Naive B cell (primary cell): ENCODE data around the gene MTMR3. TPM values are rescaled to one million over a fixed set of nuclear protein-coding genes. Genes with fewer than 3 reads are reported as not detected.

Source experiments
- ATAC-seq, 2 donors: fragments of 150-1000 bp; cut with Tn5 transposase; 2 replicates each; pipeline ENCODE4 v1.10.0; 2021; ENCODE audit warnings: low read depth in 2 of 2, mild to moderate bottlenecking in 2 of 2, moderate library complexity in 2 of 2
- DNase-seq: peaks from one replicate; pipeline ENCODE4 v3.0.0; 2022
- H3K27ac Mint-ChIP-seq, 6 donors: one replicate each; pipeline ENCODE4 v1.8.0; 2020 to 2022; ENCODE audit warnings: mild to moderate bottlenecking in 6 of 6, mixed read lengths in 6 of 6, moderate library complexity in 5 of 6, inconsistent platforms in 2 of 6
- H3K27me3 Mint-ChIP-seq, 3 donors: one replicate each; pipeline ENCODE4 v1.8.0; 2021 to 2022; ENCODE audit warnings: mixed read lengths in 3 of 3, mild to moderate bottlenecking in 1 of 3
- H3K36me3 Mint-ChIP-seq, 2 donors: one replicate each; pipeline ENCODE4 v1.8.0; 2020 to 2022; ENCODE audit warnings: mixed read lengths in 2 of 2, inconsistent platforms in 1 of 2, mild to moderate bottlenecking in 1 of 2
- H3K4me1 Mint-ChIP-seq, 3 donors: one replicate each; pipeline ENCODE4 v1.8.0; 2020 to 2022; ENCODE audit warnings: mixed read lengths in 3 of 3, inconsistent platforms in 1 of 3, mild to moderate bottlenecking in 1 of 3, moderate library complexity in 1 of 3
- H3K4me3 Mint-ChIP-seq, 8 donors: one replicate each; pipeline ENCODE4 v1.8.0; 2020 to 2022; ENCODE audit warnings: mild to moderate bottlenecking in 8 of 8, mixed read lengths in 8 of 8, moderate library complexity in 8 of 8, inconsistent platforms in 2 of 8
- H3K9me3 Mint-ChIP-seq, 7 donors: one replicate each; pipeline ENCODE4 v1.8.0; 2020 to 2022; ENCODE audit warnings: mixed read lengths in 7 of 7, mild to moderate bottlenecking in 5 of 7, inconsistent platforms in 2 of 7, moderate library complexity in 1 of 7
- polyA plus RNA-seq, 6 donors: library from polyadenylated mRNA; unstranded; fragments of 300-500 nt; fragmentation: Illumina TruSeq; gene quantifications; one replicate each; pipeline ENCODE4 v1.2.3, GENCODE V29; 2021; ENCODE audit warnings: low read depth in 6 of 6

MTMR3 gene
- polyA plus RNA-seq, 6 donors from 2014 or later = 7.4 to 25.4 (median 15.5) TPM

- no peak overlapping the region for H3K27ac Mint-ChIP-seq
- peaks cover 42 to 62% (median 57%) of the 10 kb centered on the region in 3 donors for H3K4me1 Mint-ChIP-seq
- H3K4me3 Mint-ChIP-seq = peak overlapping the region in 1 of 8 donors; percentile 3
- peaks cover 0 to 3% (median 0%) of the 10 kb centered on the region in 7 donors for H3K9me3 Mint-ChIP-seq
- H3K27me3 Mint-ChIP-seq = no peaks in the 10 kb centered on the region
- ATAC-seq = no peak
- H3K36me3 Mint-ChIP-seq = peaks cover under 1 to 5% of the 10 kb centered on the region in 2 donors
- no peak for DNase-seq
These were observed 53.2 kb downstream of the MTMR3 start for GRCh38 chr22:29936186-29936585.

DNA sequence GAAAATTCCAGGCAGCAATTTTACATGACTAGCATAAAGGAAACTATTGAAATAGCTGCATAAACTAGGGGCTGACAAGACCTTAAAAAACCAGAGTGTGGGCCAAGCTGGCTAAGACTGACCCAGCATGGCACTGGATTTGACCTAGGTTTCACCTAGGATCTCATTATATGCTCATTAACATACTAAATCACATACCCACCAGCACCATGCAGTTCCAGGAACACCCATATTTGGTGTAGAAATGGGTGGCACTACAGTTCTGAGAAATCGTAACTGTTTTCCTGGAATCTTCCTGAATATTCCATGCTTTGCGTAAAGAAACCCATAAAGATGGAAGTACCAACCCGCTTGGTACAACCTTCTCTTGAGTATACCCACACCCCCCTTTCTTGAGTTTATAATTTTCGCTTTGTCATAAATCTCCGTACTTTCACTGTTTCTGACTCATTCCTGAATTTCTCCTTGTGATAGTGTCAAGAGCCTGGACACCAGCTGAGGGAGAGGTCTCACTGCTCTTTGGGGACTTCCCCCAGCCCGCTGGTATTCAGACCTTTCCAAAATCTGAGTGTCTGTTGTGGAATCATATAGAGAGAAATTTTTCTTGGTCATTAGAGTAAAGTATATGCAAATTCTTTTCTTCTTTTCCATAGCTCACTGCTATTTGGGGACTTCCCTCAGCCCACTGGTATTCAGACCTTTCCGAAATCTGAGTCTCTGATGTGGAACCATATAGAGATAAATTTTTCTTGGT lies 55.1 kb downstream of the MTMR3 start:
- peak overlapping the region in 3 of 6 donors; percentile 25 to 79 (median 44) for H3K27ac Mint-ChIP-seq
- DNase-seq (no peak), ATAC-seq (peak; percentile 46 to 73)
- H3K27me3 Mint-ChIP-seq = no peaks in the 10 kb centered on the region
- H3K4me1 Mint-ChIP-seq = peaks cover 38 to 52% (median 46%) of the 10 kb centered on the region in 3 donors
- peak overlapping the region in 7 of 8 donors; percentile 57 to 86 (median 59) for H3K4me3 Mint-ChIP-seq
- H3K9me3 Mint-ChIP-seq = peaks cover 0 to 8% (median 5%) of the 10 kb centered on the region in 7 donors
- H3K36me3 Mint-ChIP-seq = peaks cover 11 to 12% of the 10 kb centered on the region in 2 donors

- H3K9me3 Mint-ChIP-seq = peaks cover 0 to 9% (median 5%) of the 10 kb centered on the region in 7 donors
- peak overlapping the region in 2 of 8 donors; percentile 52 to 80 for H3K4me3 Mint-ChIP-seq
- no peaks in the 10 kb centered on the region for H3K27me3 Mint-ChIP-seq
- H3K4me1 Mint-ChIP-seq = peaks cover 42 to 50% (median 49%) of the 10 kb centered on the region in 3 donors
- H3K36me3 Mint-ChIP-seq = peaks cover 11 to 12% of the 10 kb centered on the region in 2 donors
- no peak for ATAC-seq
- no peak for DNase-seq
- peak overlapping the region in 1 of 6 donors; percentile 55 for H3K27ac Mint-ChIP-seq
These were observed 57.6 kb downstream of the MTMR3 start for GRCh38 chr22:29940526-29940925.

DNA sequence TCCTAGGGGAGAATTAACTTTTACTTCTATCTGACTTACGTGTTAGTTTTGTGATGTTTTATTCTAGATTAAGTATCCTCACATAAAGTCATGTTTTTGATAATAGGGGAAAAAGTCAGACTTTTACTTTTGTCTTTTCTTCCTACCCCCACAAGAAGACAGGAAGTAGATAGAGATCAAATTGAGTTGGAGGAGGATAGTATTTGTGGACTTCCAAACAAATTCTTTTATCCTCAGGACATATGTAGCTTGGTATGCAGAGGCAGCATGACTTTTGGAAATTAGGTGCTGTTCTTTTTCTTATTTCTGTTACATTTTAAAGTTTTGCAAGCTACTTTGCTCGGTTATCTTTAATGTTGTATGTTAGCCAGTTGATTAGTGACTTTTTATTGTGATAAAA lies 61.4 kb downstream of the MTMR3 start:
- ATAC-seq = no peak

GRCh38 chr22:29945435-29945834 lies 62.5 kb downstream of the MTMR3 start:
- peak overlapping the region in 1 of 6 donors; percentile 86 for H3K27ac Mint-ChIP-seq
- peaks cover 40 to 45% (median 44%) of the 10 kb centered on the region in 3 donors for H3K4me1 Mint-ChIP-seq
- no peak overlapping the region for H3K4me3 Mint-ChIP-seq
- DNase-seq (no peak), ATAC-seq (no peak)
- peaks cover 0 to 9% (median 5%) of the 10 kb centered on the region in 7 donors for H3K9me3 Mint-ChIP-seq
- peaks cover 11 to 12% of the 10 kb centered on the region in 2 donors for H3K36me3 Mint-ChIP-seq
- H3K27me3 Mint-ChIP-seq = no peaks in the 10 kb centered on the region

More for the DNA sequence above, 61.4 kb downstream of the MTMR3 start:
- Mint-ChIP-seq H3K4me1 (peaks cover 40 to 45% (median 43%) of the 10 kb centered on the region in 3 donors), H3K9me3 (peaks cover 0 to 9% (median 5%) of the 10 kb centered on the region in 7 donors), H3K36me3 (peaks cover 11 to 12% of the 10 kb centered on the region in 2 donors), H3K27me3 (no peaks in the 10 kb centered on the region), H3K27ac (peak overlapping the region in 1 of 6 donors; percentile 63), H3K4me3 (no peak overlapping the region)
- DNase-seq = no peak

DNA sequence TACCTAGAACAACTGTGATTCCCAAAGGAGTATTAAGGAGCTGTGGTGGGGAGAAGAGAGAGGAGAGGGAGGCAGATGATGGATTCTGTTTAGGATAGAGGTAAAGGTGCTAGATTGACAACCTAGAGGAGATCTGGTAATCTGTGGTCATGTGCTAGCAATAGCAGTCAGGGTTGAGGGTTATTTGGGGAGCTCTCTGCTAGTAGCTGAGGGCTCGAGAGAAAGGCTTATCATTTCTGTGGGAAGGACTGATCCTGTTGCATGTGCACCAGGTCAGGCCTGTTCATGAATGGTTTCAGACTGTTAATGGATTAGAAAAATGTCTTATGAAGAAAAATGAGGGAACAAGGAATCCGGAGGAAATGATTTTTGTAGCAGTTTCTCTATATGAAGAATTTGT lies 63.2 kb downstream of the MTMR3 start:
- Mint-ChIP-seq H3K27ac (peak overlapping the region in 5 of 6 donors; percentile 7 to 60 (median 31)), H3K27me3 (no peaks in the 10 kb centered on the region), H3K9me3 (peaks cover 0 to 9% (median 5%) of the 10 kb centered on the region in 7 donors), H3K4me1 (peaks cover 41 to 50% (median 44%) of the 10 kb centered on the region in 3 donors), H3K4me3 (no peak overlapping the region), H3K36me3 (peaks cover 5 to 10% of the 10 kb centered on the region in 2 donors)
- ATAC-seq (no peak), DNase-seq (no peak)

GRCh38 chr22:29947410-29948384 lies 64.7 kb downstream of the MTMR3 start:
- DNase-seq = no peak
- H3K36me3 Mint-ChIP-seq = no peaks in the 10 kb centered on the region
- H3K9me3 Mint-ChIP-seq = peaks cover 0 to 3% (median 0%) of the 10 kb centered on the region in 7 donors
- peaks cover 37 to 55% (median 53%) of the 10 kb centered on the region in 3 donors for H3K4me1 Mint-ChIP-seq
- peak overlapping the region in 1 of 6 donors; percentile 70 for H3K27ac Mint-ChIP-seq
- no peak for ATAC-seq
- no peaks in the 10 kb centered on the region for H3K27me3 Mint-ChIP-seq
- no peak overlapping the region for H3K4me3 Mint-ChIP-seq

DNA sequence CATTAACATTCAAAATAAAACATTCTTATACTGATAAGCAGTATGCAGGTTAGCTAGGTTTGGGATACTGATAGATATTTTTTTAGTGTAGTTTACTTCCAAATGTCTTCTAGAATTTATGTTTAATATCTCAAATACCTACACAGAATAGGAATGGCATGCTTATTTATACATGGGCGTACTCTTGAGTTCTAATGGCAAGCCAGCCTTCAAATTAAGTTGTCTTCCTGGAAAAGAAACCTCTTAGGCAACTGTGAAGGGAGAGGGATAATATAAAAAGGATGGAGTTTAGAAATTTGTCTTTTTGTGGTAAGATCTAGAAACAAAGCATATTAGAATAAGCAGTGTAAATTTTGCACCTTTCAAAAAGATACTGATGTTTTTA lies 65.4 kb downstream of the MTMR3 start:
- H3K27ac Mint-ChIP-seq = no peak overlapping the region
- H3K27me3 Mint-ChIP-seq = no peaks in the 10 kb centered on the region
- no peaks in the 10 kb centered on the region for H3K36me3 Mint-ChIP-seq
- DNase-seq (no peak), ATAC-seq (no peak)
- H3K4me1 Mint-ChIP-seq = peaks cover 36 to 51% (median 51%) of the 10 kb centered on the region in 3 donors
- H3K9me3 Mint-ChIP-seq = peaks cover 0 to 1% (median 0%) of the 10 kb centered on the region in 7 donors
- no peak overlapping the region for H3K4me3 Mint-ChIP-seq

- Mint-ChIP-seq H3K36me3 (no peaks in the 10 kb centered on the region), H3K9me3 (no peaks in the 10 kb centered on the region), H3K4me3 (no peak overlapping the region), H3K27me3 (no peaks in the 10 kb centered on the region), H3K27ac (peak overlapping the region in 1 of 6 donors; percentile 20), H3K4me1 (peaks cover 33 to 44% (median 42%) of the 10 kb centered on the region in 3 donors)
- no peak for DNase-seq
- no peak for ATAC-seq
These were observed 66.9 kb downstream of the MTMR3 start for GRCh38 chr22:29949872-29950271.

GRCh38 chr22:29951791-29952413 lies 68.9 kb downstream of the MTMR3 start:
- Mint-ChIP-seq H3K4me3 (no peak overlapping the region), H3K36me3 (no peaks in the 10 kb centered on the region), H3K9me3 (peaks cover 0 to 1% (median 0%) of the 10 kb centered on the region in 7 donors), H3K27me3 (no peaks in the 10 kb centered on the region), H3K27ac (no peak overlapping the region), H3K4me1 (peaks cover 24 to 40% (median 39%) of the 10 kb centered on the region in 3 donors)
- DNase-seq (no peak), ATAC-seq (no peak)

GRCh38 chr22:29954203-29954855 lies 71.4 kb downstream of the MTMR3 start:
- peaks cover 14 to 36% (median 34%) of the 10 kb centered on the region in 3 donors for H3K4me1 Mint-ChIP-seq
- H3K36me3 Mint-ChIP-seq = peaks cover 0 to 8% of the 10 kb centered on the region in 2 donors
- H3K4me3 Mint-ChIP-seq = no peak overlapping the region
- H3K9me3 Mint-ChIP-seq = peaks cover 0 to 1% (median 0%) of the 10 kb centered on the region in 7 donors
- H3K27ac Mint-ChIP-seq = peak overlapping the region in 1 of 6 donors; percentile 68
- DNase-seq (no peak), ATAC-seq (no peak)
- no peaks in the 10 kb centered on the region for H3K27me3 Mint-ChIP-seq

GRCh38 chr22:29956680-29957079 lies 73.7 kb downstream of the MTMR3 start:
- H3K36me3 Mint-ChIP-seq = peaks cover 0 to 8% of the 10 kb centered on the region in 2 donors
- H3K27ac Mint-ChIP-seq = no peak overlapping the region
- H3K27me3 Mint-ChIP-seq = no peaks in the 10 kb centered on the region
- H3K4me3 Mint-ChIP-seq = no peak overlapping the region
- H3K9me3 Mint-ChIP-seq = peaks cover 0 to 1% (median 0%) of the 10 kb centered on the region in 7 donors
- H3K4me1 Mint-ChIP-seq = peaks cover 14 to 19% (median 19%) of the 10 kb centered on the region in 3 donors
- ATAC-seq (no peak), DNase-seq (no peak)
